ENCODE results near the gene FXYD7.

DNA sequence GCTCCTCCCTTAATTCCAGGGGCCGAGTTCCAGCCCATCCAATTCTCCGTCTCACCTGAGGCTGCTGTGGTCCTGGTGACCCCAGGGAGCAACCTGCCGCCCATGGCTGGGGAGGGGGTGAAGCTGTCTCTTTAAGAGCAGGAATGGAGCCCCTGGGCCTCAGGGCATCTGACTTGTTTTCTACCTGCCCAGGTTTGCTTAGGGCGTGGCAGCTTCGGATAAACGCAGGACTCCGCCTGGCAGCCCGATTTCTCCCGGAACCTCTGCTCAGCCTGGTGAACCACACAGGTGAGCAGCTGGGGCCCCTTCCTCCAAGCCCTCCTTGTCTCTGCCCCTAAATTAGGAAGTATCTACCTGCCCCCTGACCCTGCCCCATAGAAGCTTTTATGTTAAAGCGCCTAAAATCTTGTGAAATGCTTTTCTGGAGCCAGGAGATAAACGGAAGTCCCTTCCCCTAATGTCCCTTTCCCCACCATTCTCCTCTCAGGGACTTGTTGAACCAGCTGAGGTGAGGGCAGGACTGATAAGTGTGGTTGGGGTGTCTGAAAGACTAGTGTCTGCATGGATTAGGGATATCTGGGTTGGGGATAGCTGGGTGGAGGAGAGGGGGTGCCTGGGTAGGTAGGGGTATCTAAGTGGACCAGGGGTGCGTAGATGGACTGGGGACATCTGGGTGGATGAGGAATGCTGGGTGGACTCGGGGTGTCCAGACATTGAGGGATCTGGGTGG is 26.8 kb upstream of the FXYD7 start:
- TF ChIP-seq, protein P1, sequence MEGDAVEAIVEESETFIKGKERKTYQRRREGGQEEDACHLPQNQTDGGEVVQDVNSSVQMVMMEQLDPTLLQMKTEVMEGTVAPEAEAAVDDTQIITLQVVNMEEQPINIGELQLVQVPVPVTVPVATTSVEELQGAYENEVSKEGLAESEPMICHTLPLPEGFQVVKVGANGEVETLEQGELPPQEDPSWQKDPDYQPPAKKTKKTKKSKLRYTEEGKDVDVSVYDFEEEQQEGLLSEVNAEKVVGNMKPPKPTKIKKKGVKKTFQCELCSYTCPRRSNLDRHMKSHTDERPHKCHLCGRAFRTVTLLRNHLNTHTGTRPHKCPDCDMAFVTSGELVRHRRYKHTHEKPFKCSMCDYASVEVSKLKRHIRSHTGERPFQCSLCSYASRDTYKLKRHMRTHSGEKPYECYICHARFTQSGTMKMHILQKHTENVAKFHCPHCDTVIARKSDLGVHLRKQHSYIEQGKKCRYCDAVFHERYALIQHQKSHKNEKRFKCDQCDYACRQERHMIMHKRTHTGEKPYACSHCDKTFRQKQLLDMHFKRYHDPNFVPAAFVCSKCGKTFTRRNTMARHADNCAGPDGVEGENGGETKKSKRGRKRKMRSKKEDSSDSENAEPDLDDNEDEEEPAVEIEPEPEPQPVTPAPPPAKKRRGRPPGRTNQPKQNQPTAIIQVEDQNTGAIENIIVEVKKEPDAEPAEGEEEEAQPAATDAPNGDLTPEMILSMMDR (IDR thresholded peaks at IDR 0.05; ENCODE audit: insufficient read depth, low read length) = no peak
- no peak for TF ChIP-seq REST (IDR thresholded peaks at IDR 0.05; ENCODE audit: insufficient replicate concordance, low read depth)
- TF ChIP-seq POLR2AphosphoS5 (IDR thresholded peaks at IDR 0.05; ENCODE audit: low read depth) = no peak
- no peak for TF ChIP-seq GABPA (IDR thresholded peaks at IDR 0.05; ENCODE audit: low read depth)
